ENCODE results near the gene SOCS7. TPM values are rescaled to one million over a fixed set of nuclear protein-coding genes. Genes with fewer than 3 reads are reported as not detected.
A peak's percentile ranks its signal among the peaks of the same experiment; 100 is the strongest.

Gene SOCS7
- polyA plus RNA-seq, 2 donors = 3.8 to 4.2 TPM

DNA sequence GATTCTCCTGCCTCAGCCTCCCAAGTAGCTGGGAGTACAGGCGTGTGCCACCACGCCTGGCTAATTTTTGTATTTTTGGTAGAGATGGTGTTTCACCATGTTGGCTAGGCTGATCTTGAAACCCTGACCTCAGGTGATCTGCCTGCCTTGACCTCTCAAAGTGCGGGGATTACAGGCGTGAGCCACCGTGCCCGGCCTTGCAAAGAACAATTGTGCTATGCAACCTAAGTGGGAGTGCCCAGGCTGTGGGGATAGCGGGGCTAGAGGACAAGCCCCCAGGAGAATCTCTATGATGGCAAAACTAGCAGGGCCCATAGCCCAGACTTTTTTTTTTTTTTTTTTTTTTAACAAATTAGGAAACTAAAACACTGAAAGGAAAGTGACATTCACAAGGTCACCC is 5.9 kb upstream of the SOCS7 start:
- Histone ChIP-seq H3K9me3 (ENCODE audit: control insufficient read depth in 2 of 2, insufficient read depth in 1 of 2, low read depth in 1 of 2, low read length in 1 of 2) (no peaks in the 10 kb centered on the region), H3K36me3 (ENCODE audit: control insufficient read depth in 2 of 2, insufficient read depth in 2 of 2, low read length in 1 of 2) (no peaks in the 10 kb centered on the region), H3K4me1 (ENCODE audit: control insufficient read depth in 2 of 2, insufficient read depth in 2 of 2, low read length in 1 of 2) (peaks cover 0 to 6% of the 10 kb centered on the region in 2 donors), H3K27ac (ENCODE audit: low read depth in 2 of 2, low read length in 1 of 2) (no peak overlapping the region), H3K27me3 (ENCODE audit: control insufficient read depth in 1 of 2, insufficient read depth in 2 of 2, low read length in 2 of 2) (no peaks in the 10 kb centered on the region), H3K4me3 (ENCODE audit: low read depth in 1 of 2, low read length in 2 of 2) (no peak overlapping the region)
- WGBS, 2 donors = 93 to 95% methylated on average over 7 of the region's 7 CpGs

DNA sequence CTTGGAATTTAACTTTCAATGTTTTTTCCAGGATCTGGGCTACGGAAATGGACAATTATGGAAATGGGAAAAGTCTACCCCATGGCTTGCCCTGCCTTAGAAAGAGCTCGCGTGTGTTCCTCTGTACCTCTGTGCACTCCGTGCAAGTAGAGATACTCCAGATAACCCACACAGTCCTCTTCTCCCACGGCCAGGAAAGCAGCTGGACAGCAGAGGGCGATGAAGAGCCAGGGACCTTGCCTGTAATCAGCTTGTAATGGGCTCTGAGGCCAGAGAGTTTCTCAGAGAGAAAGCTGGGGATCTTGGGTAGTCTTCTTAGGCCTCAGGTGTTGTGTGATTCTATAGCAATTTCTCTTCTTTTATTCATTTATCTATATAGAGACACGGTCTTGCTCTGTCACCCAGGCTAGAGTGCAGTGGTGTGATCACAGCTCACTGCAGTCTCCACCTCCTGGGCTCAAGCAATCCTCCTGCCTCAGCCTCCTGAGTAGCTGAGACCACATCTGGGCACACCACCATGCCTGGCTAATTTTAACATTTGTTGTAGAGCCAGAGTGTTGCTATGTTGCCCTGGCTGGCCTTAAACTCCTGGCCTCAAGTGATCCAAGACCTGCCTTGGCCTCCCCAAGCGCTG is 2.4 kb upstream of the SOCS7 start:
- Histone ChIP-seq H3K27me3 (ENCODE audit: control insufficient read depth in 1 of 2, insufficient read depth in 2 of 2, low read length in 2 of 2) (no peaks in the 10 kb centered on the region), H3K4me3 (ENCODE audit: low read depth in 1 of 2, low read length in 2 of 2) (no peak overlapping the region), H3K9me3 (ENCODE audit: control insufficient read depth in 2 of 2, insufficient read depth in 1 of 2, low read depth in 1 of 2, low read length in 1 of 2) (no peaks in the 10 kb centered on the region), H3K36me3 (ENCODE audit: control insufficient read depth in 2 of 2, insufficient read depth in 2 of 2, low read length in 1 of 2) (no peaks in the 10 kb centered on the region), H3K27ac (ENCODE audit: low read depth in 2 of 2, low read length in 1 of 2) (no peak overlapping the region), H3K4me1 (ENCODE audit: control insufficient read depth in 2 of 2, insufficient read depth in 2 of 2, low read length in 1 of 2) (peaks cover 2 to 3% of the 10 kb centered on the region in 2 donors)
- 13% methylated on average over 8 of the region's 8 CpGs for WGBS, 2 donors

DNA sequence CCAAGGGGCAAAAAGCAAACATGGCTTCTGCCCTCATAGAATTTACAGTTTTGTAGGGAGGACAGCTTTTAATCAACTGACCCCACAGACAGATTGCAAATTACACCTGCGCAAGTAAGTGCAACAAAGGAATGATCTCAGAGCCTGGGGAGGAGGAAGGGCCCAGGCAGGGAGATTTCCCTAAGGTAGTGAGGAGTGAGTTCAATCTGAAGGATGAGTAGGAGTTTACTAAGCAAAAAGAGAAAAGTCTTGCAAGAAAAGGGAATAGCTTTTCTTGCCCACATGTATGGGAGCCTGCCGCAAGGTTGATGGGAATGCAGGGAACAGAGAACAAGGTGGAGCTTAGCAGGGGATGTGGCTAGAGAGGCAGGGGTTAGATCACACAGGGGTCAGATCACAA is 1.6 kb upstream of the SOCS7 start:
- 97 to 98% methylated on average over 2 of the region's 2 CpGs for WGBS, 2 donors
- Histone ChIP-seq H3K4me3 (ENCODE audit: low read depth in 1 of 2, low read length in 2 of 2) (no peak overlapping the region), H3K4me1 (ENCODE audit: control insufficient read depth in 2 of 2, insufficient read depth in 2 of 2, low read length in 1 of 2) (peaks cover 2 to 3% of the 10 kb centered on the region in 2 donors), H3K27ac (ENCODE audit: low read depth in 2 of 2, low read length in 1 of 2) (no peak overlapping the region), H3K27me3 (ENCODE audit: control insufficient read depth in 1 of 2, insufficient read depth in 2 of 2, low read length in 2 of 2) (no peaks in the 10 kb centered on the region), H3K36me3 (ENCODE audit: control insufficient read depth in 2 of 2, insufficient read depth in 2 of 2, low read length in 1 of 2) (no peaks in the 10 kb centered on the region), H3K9me3 (ENCODE audit: control insufficient read depth in 2 of 2, insufficient read depth in 1 of 2, low read depth in 1 of 2, low read length in 1 of 2) (no peaks in the 10 kb centered on the region)

DNA sequence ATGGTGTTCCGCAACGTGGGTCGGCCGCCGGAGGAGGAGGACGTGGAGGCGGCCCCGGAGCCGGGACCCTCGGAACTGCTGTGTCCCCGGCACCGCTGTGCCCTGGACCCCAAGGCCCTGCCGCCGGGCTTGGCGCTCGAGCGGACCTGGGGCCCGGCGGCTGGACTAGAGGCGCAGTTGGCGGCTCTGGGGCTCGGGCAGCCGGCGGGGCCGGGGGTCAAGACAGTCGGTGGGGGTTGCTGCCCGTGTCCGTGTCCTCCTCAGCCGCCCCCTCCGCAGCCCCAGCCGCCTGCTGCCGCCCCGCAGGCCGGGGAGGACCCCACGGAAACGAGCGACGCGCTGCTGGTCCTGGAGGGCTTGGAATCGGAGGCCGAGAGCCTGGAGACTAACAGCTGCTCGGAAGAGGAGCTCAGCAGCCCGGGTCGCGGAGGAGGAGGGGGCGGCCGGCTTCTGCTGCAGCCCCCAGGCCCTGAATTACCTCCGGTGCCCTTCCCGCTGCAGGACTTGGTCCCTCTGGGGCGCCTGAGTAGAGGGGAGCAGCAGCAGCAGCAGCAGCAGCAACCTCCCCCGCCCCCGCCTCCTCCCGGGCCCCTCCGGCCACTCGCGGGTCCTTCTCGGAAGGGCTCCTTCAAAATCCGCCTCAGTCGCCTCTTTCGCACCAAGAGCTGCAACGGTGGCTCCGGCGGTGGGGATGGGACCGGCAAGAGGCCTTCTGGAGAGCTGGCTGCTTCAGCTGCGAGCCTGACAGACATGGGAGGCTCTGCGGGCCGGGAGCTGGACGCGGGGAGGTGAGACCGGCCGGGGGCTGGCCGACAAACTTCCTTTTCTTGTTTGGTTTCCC is 821 bp downstream of the SOCS7 start:
- Histone ChIP-seq H3K27me3 (ENCODE audit: control insufficient read depth in 1 of 2, insufficient read depth in 2 of 2, low read length in 2 of 2) (no peaks in the 10 kb centered on the region), H3K4me3 (ENCODE audit: low read depth in 1 of 2, low read length in 2 of 2) (peak overlapping the region; percentile 67 to 78), H3K4me1 (ENCODE audit: control insufficient read depth in 2 of 2, insufficient read depth in 2 of 2, low read length in 1 of 2) (peaks cover 2 to 3% of the 10 kb centered on the region in 2 donors), H3K27ac (ENCODE audit: low read depth in 2 of 2, low read length in 1 of 2) (peak overlapping the region; percentile 69 to 71), H3K36me3 (ENCODE audit: control insufficient read depth in 2 of 2, insufficient read depth in 2 of 2, low read length in 1 of 2) (no peaks in the 10 kb centered on the region), H3K9me3 (ENCODE audit: control insufficient read depth in 2 of 2, insufficient read depth in 1 of 2, low read depth in 1 of 2, low read length in 1 of 2) (no peaks in the 10 kb centered on the region)
- WGBS, 2 donors = 0 to 1% methylated on average over 47 to 72 of the region's 72 CpGs

DNA sequence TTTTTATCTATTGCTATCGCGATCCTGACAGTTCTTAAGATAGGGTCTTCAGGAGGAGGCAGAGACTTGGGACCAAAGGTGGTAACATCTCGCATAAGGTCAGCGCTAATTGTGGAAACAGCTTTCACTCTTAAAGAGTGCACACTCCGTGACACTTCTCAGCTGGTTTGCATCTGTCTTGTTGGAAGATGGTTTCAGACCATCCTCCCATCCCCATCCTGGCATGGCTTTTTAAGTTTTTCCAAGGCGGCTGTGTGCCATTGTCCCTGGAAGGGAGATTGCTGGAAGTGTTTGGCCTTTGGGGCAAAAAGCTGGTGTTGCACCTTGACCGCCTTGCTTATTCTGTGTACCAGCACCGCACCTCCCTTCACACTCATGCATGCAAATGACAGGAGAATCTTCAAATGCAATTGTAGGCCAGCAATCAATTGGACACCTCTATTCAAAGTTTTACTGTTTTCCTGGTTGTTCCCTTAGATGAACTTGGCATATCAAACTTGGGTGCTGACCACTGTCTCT is 1.5 kb downstream of the SOCS7 start:
- H3K4me3 ChIP-seq (ENCODE audit: low read depth in 1 of 2, low read length in 2 of 2) = peak overlapping the region; percentile 67 to 78
- H3K36me3 ChIP-seq (ENCODE audit: control insufficient read depth in 2 of 2, insufficient read depth in 2 of 2, low read length in 1 of 2) = no peaks in the 10 kb centered on the region
- no peak overlapping the region for H3K27ac ChIP-seq (ENCODE audit: low read depth in 2 of 2, low read length in 1 of 2)
- no peaks in the 10 kb centered on the region for H3K9me3 ChIP-seq (ENCODE audit: control insufficient read depth in 2 of 2, insufficient read depth in 1 of 2, low read depth in 1 of 2, low read length in 1 of 2)
- WGBS, 2 donors = 12 to 16% methylated on average over 8 of the region's 8 CpGs
- H3K4me1 ChIP-seq (ENCODE audit: control insufficient read depth in 2 of 2, insufficient read depth in 2 of 2, low read length in 1 of 2) = peaks cover 2 to 3% of the 10 kb centered on the region in 2 donors
- H3K27me3 ChIP-seq (ENCODE audit: control insufficient read depth in 1 of 2, insufficient read depth in 2 of 2, low read length in 2 of 2) = no peaks in the 10 kb centered on the region

DNA sequence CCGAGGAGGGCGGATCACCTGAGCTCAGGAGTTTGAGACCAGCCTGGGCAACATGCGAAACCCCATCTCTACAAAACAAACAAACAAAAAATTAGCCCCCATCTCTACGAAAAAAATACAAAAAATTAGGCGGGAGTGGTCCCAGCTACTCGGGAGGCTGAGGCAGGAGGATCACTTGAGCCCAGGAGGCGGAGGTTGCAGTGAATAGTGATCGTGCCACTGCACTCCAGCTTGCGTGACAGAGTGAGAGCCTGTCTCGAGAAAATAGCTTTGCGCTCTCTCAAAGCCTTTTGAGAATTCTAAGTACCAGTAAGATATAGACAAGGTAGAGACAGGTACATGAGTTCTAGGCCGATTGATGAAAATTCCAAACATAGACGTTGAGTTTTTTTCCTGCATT is 2.0 kb downstream of the SOCS7 start:
- Histone ChIP-seq H3K27me3 (ENCODE audit: control insufficient read depth in 1 of 2, insufficient read depth in 2 of 2, low read length in 2 of 2) (no peaks in the 10 kb centered on the region), H3K4me1 (ENCODE audit: control insufficient read depth in 2 of 2, insufficient read depth in 2 of 2, low read length in 1 of 2) (peaks cover 2 to 3% of the 10 kb centered on the region in 2 donors), H3K27ac (ENCODE audit: low read depth in 2 of 2, low read length in 1 of 2) (no peak overlapping the region), H3K36me3 (ENCODE audit: control insufficient read depth in 2 of 2, insufficient read depth in 2 of 2, low read length in 1 of 2) (no peaks in the 10 kb centered on the region), H3K9me3 (ENCODE audit: control insufficient read depth in 2 of 2, insufficient read depth in 1 of 2, low read depth in 1 of 2, low read length in 1 of 2) (no peaks in the 10 kb centered on the region), H3K4me3 (ENCODE audit: low read depth in 1 of 2, low read length in 2 of 2) (peak overlapping the region in 1 of 2 donors; percentile 67)
- WGBS, 2 donors = 80% methylated on average over 13 of the region's 13 CpGs

DNA sequence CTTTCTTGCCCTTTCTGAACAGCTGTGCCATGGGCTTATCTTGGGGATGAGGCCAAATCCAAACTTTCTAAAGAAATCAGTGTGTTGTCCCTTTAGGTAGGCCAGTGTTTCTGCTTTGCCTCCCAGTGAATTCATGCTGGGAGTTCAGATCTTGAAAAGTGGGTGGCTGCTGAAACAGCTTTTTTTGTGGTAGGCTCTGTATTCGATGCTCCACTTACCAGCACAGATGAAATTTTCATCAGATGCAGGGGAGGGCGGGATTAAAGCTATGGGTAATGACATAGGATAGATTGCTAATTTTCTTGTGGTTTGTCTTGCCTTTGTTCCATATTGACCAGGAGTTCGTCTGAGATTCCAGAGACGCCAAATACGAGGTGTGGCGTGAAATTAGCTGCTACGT is 2.8 kb downstream of the SOCS7 start:
- H3K27ac ChIP-seq (ENCODE audit: low read depth in 2 of 2, low read length in 1 of 2) = no peak overlapping the region
- 80 to 81% methylated on average over 7 of the region's 7 CpGs for WGBS, 2 donors
- H3K36me3 ChIP-seq (ENCODE audit: control insufficient read depth in 2 of 2, insufficient read depth in 2 of 2, low read length in 1 of 2) = no peaks in the 10 kb centered on the region
- H3K9me3 ChIP-seq (ENCODE audit: control insufficient read depth in 2 of 2, insufficient read depth in 1 of 2, low read depth in 1 of 2, low read length in 1 of 2) = no peaks in the 10 kb centered on the region
- H3K4me3 ChIP-seq (ENCODE audit: low read depth in 1 of 2, low read length in 2 of 2) = no peak overlapping the region
- H3K27me3 ChIP-seq (ENCODE audit: control insufficient read depth in 1 of 2, insufficient read depth in 2 of 2, low read length in 2 of 2) = no peaks in the 10 kb centered on the region
- H3K4me1 ChIP-seq (ENCODE audit: control insufficient read depth in 2 of 2, insufficient read depth in 2 of 2, low read length in 1 of 2) = peaks cover 2 to 5% of the 10 kb centered on the region in 2 donors

DNA sequence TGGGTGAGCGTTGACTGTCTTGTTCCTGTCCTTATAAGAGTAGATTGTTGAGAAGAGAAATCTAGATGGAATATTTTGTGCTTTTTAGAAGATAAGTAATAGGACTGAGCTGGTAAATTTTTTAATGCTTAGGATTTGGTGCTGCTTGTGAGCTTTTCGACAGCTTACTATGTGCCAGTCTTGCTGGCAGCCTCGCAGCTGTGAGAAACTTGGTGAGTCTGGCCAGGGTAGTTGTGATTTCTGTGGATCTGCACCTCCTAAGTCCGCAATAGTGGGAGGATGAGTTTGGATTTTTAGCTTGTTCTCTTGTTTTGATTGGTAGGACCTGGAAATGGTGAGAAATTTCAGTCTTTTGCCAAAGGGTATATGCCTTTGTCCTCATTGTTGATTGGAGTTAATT is 3.6 kb downstream of the SOCS7 start:
- Histone ChIP-seq H3K36me3 (ENCODE audit: control insufficient read depth in 2 of 2, insufficient read depth in 2 of 2, low read length in 1 of 2) (no peaks in the 10 kb centered on the region), H3K4me3 (ENCODE audit: low read depth in 1 of 2, low read length in 2 of 2) (no peak overlapping the region), H3K27ac (ENCODE audit: low read depth in 2 of 2, low read length in 1 of 2) (no peak overlapping the region), H3K9me3 (ENCODE audit: control insufficient read depth in 2 of 2, insufficient read depth in 1 of 2, low read depth in 1 of 2, low read length in 1 of 2) (no peaks in the 10 kb centered on the region), H3K4me1 (ENCODE audit: control insufficient read depth in 2 of 2, insufficient read depth in 2 of 2, low read length in 1 of 2) (peaks cover 2 to 5% of the 10 kb centered on the region in 2 donors), H3K27me3 (ENCODE audit: control insufficient read depth in 1 of 2, insufficient read depth in 2 of 2, low read length in 2 of 2) (no peaks in the 10 kb centered on the region)
- WGBS, 2 donors = 83 to 86% methylated on average over 4 of the region's 4 CpGs

DNA sequence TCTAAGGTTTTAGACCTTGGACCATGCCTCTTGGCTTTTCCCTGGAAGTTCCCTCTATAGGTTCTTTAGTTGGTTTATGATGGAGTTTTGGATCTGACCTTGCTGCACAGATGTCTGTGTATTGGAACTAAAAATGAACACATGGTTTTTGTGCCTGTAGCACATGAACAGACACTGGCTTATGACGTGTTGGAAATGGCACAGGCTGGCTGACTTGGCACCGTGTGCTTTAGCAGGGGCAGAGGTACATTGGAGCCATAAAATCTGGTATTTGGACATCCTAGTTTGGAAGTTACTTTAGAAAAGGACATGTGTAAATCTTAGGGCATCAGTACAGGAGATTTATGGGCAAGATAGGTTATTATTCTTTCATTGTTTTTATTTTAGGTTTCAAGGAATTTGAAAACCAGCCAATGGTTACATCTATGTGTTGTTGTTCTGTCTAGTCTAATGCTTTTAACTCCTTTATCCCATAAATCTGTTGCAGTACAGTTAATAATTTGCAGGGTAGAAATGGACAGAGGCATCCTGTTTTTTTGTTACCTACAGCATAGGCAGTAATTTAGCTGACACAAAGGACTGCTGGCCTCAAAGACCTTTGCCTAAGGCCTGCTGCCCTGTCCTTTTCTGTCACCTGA is 6.0 kb downstream of the SOCS7 start:
- H3K36me3 ChIP-seq (ENCODE audit: control insufficient read depth in 2 of 2, insufficient read depth in 2 of 2, low read length in 1 of 2) = peaks cover 0 to 4% of the 10 kb centered on the region in 2 donors
- no peak overlapping the region for H3K4me3 ChIP-seq (ENCODE audit: low read depth in 1 of 2, low read length in 2 of 2)
- no peak overlapping the region for H3K27ac ChIP-seq (ENCODE audit: low read depth in 2 of 2, low read length in 1 of 2)
- no peaks in the 10 kb centered on the region for H3K27me3 ChIP-seq (ENCODE audit: control insufficient read depth in 1 of 2, insufficient read depth in 2 of 2, low read length in 2 of 2)
- H3K9me3 ChIP-seq (ENCODE audit: control insufficient read depth in 2 of 2, insufficient read depth in 1 of 2, low read depth in 1 of 2, low read length in 1 of 2) = no peaks in the 10 kb centered on the region
- WGBS, 2 donors = 21 to 30% methylated on average over 2 of the region's 2 CpGs
- peaks cover 2 to 5% of the 10 kb centered on the region in 2 donors for H3K4me1 ChIP-seq (ENCODE audit: control insufficient read depth in 2 of 2, insufficient read depth in 2 of 2, low read length in 1 of 2)
